H1 (cell line): Measurements from ENCODE around the gene IGF2R. TPM values are rescaled to one million over a fixed set of nuclear protein-coding genes. Genes with fewer than 3 reads are reported as not detected.
"Not testable (repeated sequence)": the region's sequence is repeated elsewhere in the genome, so short reads cannot be mapped to it uniquely, and the experiment has no call there.

Experiments used
- CTCF ChIA-PET: fragments of 300-600 bp; sonication (Branson Sonifier 250); formaldehyde crosslinking; loops from one replicate; lab custom pipeline; 2021; ENCODE audit not compliant: partially characterized antibody; lab: Charles Lee
- POLR2A ChIA-PET: fragments of 300-600 bp; sonication (Branson Sonifier 250); formaldehyde crosslinking; loops from one replicate; lab custom pipeline; 2021; ENCODE audit warnings: inconsistent platforms; ENCODE audit not compliant: partially characterized antibody; lab: Charles Lee
- DNase-seq, 2 experiments: peaks; one replicate each; pipeline versions ENCODE4 v3.0.0 to v3.0.0-alpha.2; 2010 to 2022; ENCODE audit warnings: low spot score in 2 of 2, low read depth in 1 of 2, mixed read lengths in 1 of 2
- FAIRE-seq: peaks from 2 replicates; lab custom pipeline; 2011; peaks lifted over from hg19 to GRCh38; lab: Jason Lieb, UNC
- H2AFZ ChIP-seq: 2 replicates; pipeline ENCODE4 v1.8.1; 2012; ENCODE audit warnings: low read length, inconsistent platforms
- H2AK5ac ChIP-seq: 2 replicates; pipeline ENCODE4 v1.6.1; 2013; ENCODE audit warnings: low read depth, low read length
- H2BK120ac ChIP-seq: replicated peaks from 2 replicates; pipeline ENCODE3; 2013; ENCODE audit warnings: low read depth, low read length, inconsistent platforms
- H2BK12ac ChIP-seq: 2 replicates; pipeline ENCODE4 v1.6.1; 2013; ENCODE audit warnings: low read depth, low read length
- H2BK15ac ChIP-seq: 2 replicates; pipeline ENCODE4 v1.6.1; 2013; ENCODE audit warnings: low read length
- H2BK20ac ChIP-seq: 2 replicates; pipeline ENCODE4 v1.6.1; 2013; ENCODE audit warnings: low read length
- H2BK5ac ChIP-seq: 2 replicates; pipeline ENCODE4 v1.6.1; 2013; ENCODE audit warnings: low read depth, low read length
- H3K14ac ChIP-seq: 2 replicates; pipeline ENCODE4 v1.6.1; 2013; ENCODE audit warnings: inconsistent platforms; ENCODE audit not compliant: insufficient read length
- H3K18ac ChIP-seq: 2 replicates; pipeline ENCODE4 v1.6.1; 2013; ENCODE audit warnings: low read length; ENCODE audit errors: extremely low read depth
- H3K23ac ChIP-seq: 2 replicates; pipeline ENCODE4 v1.6.1; 2013; ENCODE audit warnings: inconsistent platforms; ENCODE audit not compliant: insufficient read length
- H3K23me2 ChIP-seq: 2 replicates; pipeline ENCODE4 v1.6.1; 2013; ENCODE audit warnings: low read depth, low read length
- H3K27ac ChIP-seq: 2 replicates; pipeline ENCODE4 v1.6.1; 2011; ENCODE audit warnings: low read depth, low read length, inconsistent platforms
- H3K27me3 ChIP-seq, 4 experiments: replicated peaks in 1 of 4; 1 replicate in 1 of 4; 2 replicates in 3 of 4; pipeline versions ENCODE4 v1.6.1 to v1.8.1; 2011 to 2013; ENCODE audit warnings: low read length in 3 of 4, mild to moderate bottlenecking in 3 of 4, inconsistent platforms in 2 of 4, mixed read lengths in 2 of 4, moderate library complexity in 1 of 4; ENCODE audit not compliant: control insufficient read depth in 3 of 4, insufficient read depth in 3 of 4; ENCODE audit errors: extremely low read depth in 1 of 4
- H3K36me3 ChIP-seq, 4 experiments: 2 replicates each; pipeline versions ENCODE4 v1.6.1 to v1.8.1; 2011 to 2013; ENCODE audit warnings: mild to moderate bottlenecking in 4 of 4, low read length in 3 of 4, moderate library complexity in 2 of 4, control low read depth in 1 of 4, inconsistent platforms in 1 of 4; ENCODE audit not compliant: insufficient read depth in 4 of 4, control insufficient read depth in 2 of 4
- H3K4ac ChIP-seq: replicated peaks from 2 replicates; pipeline ENCODE3; 2013; ENCODE audit warnings: low read length, low read depth, mixed read lengths, inconsistent platforms; ENCODE audit not compliant: insufficient read length
- H3K4me1 ChIP-seq, 4 experiments: replicated peaks in 1 of 4; 1 replicate in 1 of 4; 2 replicates in 3 of 4; pipeline versions ENCODE4 v1.6.1 to v1.8.1; 2011 to 2013; ENCODE audit warnings: low read length in 3 of 4, inconsistent platforms in 2 of 4, mixed read lengths in 1 of 4; ENCODE audit not compliant: insufficient read depth in 4 of 4, control insufficient read depth in 3 of 4
- H3K4me2 ChIP-seq, 2 experiments: 2 replicates each; pipeline versions ENCODE4 v1.6.1 to v1.8.1; 2011 to 2013; ENCODE audit warnings: low read depth in 2 of 2, low read length in 2 of 2, control low read depth in 1 of 2, inconsistent platforms in 1 of 2, mild to moderate bottlenecking in 1 of 2; ENCODE audit not compliant: insufficient read depth in 1 of 2
- H3K4me3 ChIP-seq, 4 experiments: fragments of 200-600, 300-600 bp in 1 of 4; sonication (generic), shearing (Covaris generic), sonication (Bioruptor Twin) in 1 of 4; 2 replicates each; pipeline versions ENCODE4 v1.5.1 to v1.8.1; 2011 to 2016; ENCODE audit warnings: low read length in 4 of 4, low read depth in 3 of 4, control low read depth in 2 of 4, inconsistent platforms in 2 of 4, mild to moderate bottlenecking in 2 of 4, mixed read lengths in 1 of 4, moderate library complexity in 1 of 4; ENCODE audit not compliant: insufficient read depth in 2 of 4; ENCODE audit errors: extremely low read depth in 1 of 4
- H3K56ac ChIP-seq: replicated peaks from 2 replicates; pipeline ENCODE3; 2013; ENCODE audit warnings: low read depth, mild to moderate bottlenecking, mixed read lengths, low read length, inconsistent platforms; ENCODE audit not compliant: insufficient read length
- H3K79me1 ChIP-seq: 2 replicates; pipeline ENCODE4 v1.6.1; 2013; ENCODE audit warnings: low read depth, low read length, control low read depth
- H3K79me2 ChIP-seq, 2 experiments: 2 replicates each; pipeline versions ENCODE4 v1.6.1 to v1.8.1; 2012 to 2013; ENCODE audit warnings: low read length in 2 of 2, mild to moderate bottlenecking in 2 of 2, inconsistent platforms in 1 of 2; ENCODE audit not compliant: insufficient read depth in 2 of 2, control insufficient read depth in 1 of 2
- H3K9ac ChIP-seq, 4 experiments: replicated peaks in 1 of 4; 1 replicate in 1 of 4; 2 replicates in 3 of 4; pipeline versions ENCODE4 v1.6.1 to v1.8.1; 2011 to 2013; ENCODE audit warnings: low read depth in 3 of 4, low read length in 3 of 4, control low read depth in 2 of 4, mild to moderate bottlenecking in 2 of 4, moderate library complexity in 2 of 4, inconsistent platforms in 1 of 4; ENCODE audit errors: extremely low read depth in 1 of 4
- H3K9me3 ChIP-seq, 2 experiments: 2 replicates each; pipeline versions ENCODE4 v1.6.1 to v1.8.1; 2012 to 2013; ENCODE audit warnings: mild to moderate bottlenecking in 2 of 2, moderate library complexity in 2 of 2, control low read depth in 1 of 2, inconsistent platforms in 1 of 2, low read depth in 1 of 2, low read length in 1 of 2, mixed read lengths in 1 of 2; ENCODE audit not compliant: insufficient read depth in 2 of 2
- H4K20me1 ChIP-seq, 2 experiments: replicated peaks in 1 of 2; 2 replicates each; pipeline versions ENCODE3 to v1.8.1; 2011 to 2013; ENCODE audit warnings: inconsistent platforms in 2 of 2, low read length in 2 of 2, mild to moderate bottlenecking in 1 of 2; ENCODE audit not compliant: insufficient read depth in 2 of 2, control insufficient read depth in 1 of 2
- H4K5ac ChIP-seq: 2 replicates; pipeline ENCODE4 v1.6.1; 2013; ENCODE audit warnings: low read length, low read depth, mixed read lengths, inconsistent platforms; ENCODE audit not compliant: insufficient read length
- H4K8ac ChIP-seq: 2 replicates; pipeline ENCODE4 v1.8.0; 2013; ENCODE audit warnings: mild to moderate bottlenecking, moderate library complexity, low read length, inconsistent platforms; ENCODE audit not compliant: insufficient read depth; ENCODE audit errors: extremely low read depth
- H4K91ac ChIP-seq: replicated peaks from 2 replicates; pipeline ENCODE3; 2013; ENCODE audit warnings: low read length, mixed read lengths, inconsistent platforms; ENCODE audit not compliant: insufficient read length
- WGBS, 2 experiments: shearing (Covaris generic) in 1 of 2; methylation state at CpG; one replicate each; pipeline versions ENCODE4 v1.1.6 to v1.1.7; 2013 to 2015; ENCODE audit warnings: low lambda C conversion rate in 2 of 2, mixed read lengths in 2 of 2, inconsistent platforms in 1 of 2, low coverage in 1 of 2, missing lambda C conversion rate in 1 of 2; ENCODE audit not compliant: insufficient replicate concordance in 2 of 2, insufficient coverage in 1 of 2, insufficient read length in 1 of 2; ENCODE audit errors: extremely low coverage in 1 of 2, missing lambda C conversion rate in 1 of 2; 5-methylcytosine and 5-hydroxymethylcytosine counted together
- polyA plus RNA-seq, 7 experiments: library from polyadenylated mRNA; depleted of rRNA in 3 of 7; stranded (reverse) in 5 of 7; unstranded in 2 of 7; fragments of >200 nt in 5 of 7; fragments of 200-250 nt in 2 of 7; gene quantifications; 1 replicate in 5 of 7; 2 replicates in 1 of 7; 4 replicates in 1 of 7; pipeline versions ENCODE4 v1.2.1 to v1.2.3, GENCODE V29; 2011 to 2013; ENCODE audit warnings: missing spikeins in 2 of 7, mixed read lengths in 2 of 7
- total RNA-seq: library from RNA; stranded (reverse); fragmentation: NEBNext Ultra II Directional; extraction: Animal tissue kit (Norgen Biotek cat#: 25700); gene quantifications from 2 replicates; pipeline ENCODE4 v1.2.1, GENCODE V29; 2021

IGF2R gene
- total and polyA plus RNA-seq, 2 of the 8 experiments (the other 6 are each of a cell fraction or from before 2014, with no cell fraction given): 20.6 to 74.1 TPM

GRCh38 chr6:160114536-160114935 is 145.7 kb downstream of the IGF2R start:
- H3K27ac ChIP-seq, H3K56ac ChIP-seq, H3K9ac ChIP-seq, H4K5ac ChIP-seq, FAIRE-seq, H3K4me3 ChIP-seq, H4K91ac ChIP-seq, H2BK12ac ChIP-seq, H3K4ac ChIP-seq, H3K4me1 ChIP-seq, H2BK120ac ChIP-seq, H2BK15ac ChIP-seq, H3K4me2 ChIP-seq, H3K79me1 ChIP-seq, H3K36me3 ChIP-seq, H2AFZ ChIP-seq, H4K20me1 ChIP-seq, DNase-seq, H2BK20ac ChIP-seq, POLR2A ChIA-PET, H4K8ac ChIP-seq, H3K23me2 ChIP-seq, H2AK5ac ChIP-seq, H3K79me2 ChIP-seq, H3K23ac ChIP-seq, H3K18ac ChIP-seq, H3K27me3 ChIP-seq, H2BK5ac ChIP-seq, H3K14ac ChIP-seq: not testable (repeated sequence)
- peaks cover 0 to 13% of the 10 kb centered on the region in 2 experiments; a peak in 2 of 4 replicates for H3K9me3 ChIP-seq
- 94% methylated on average over 3 of the region's 29 CpGs; no CpG with 5 or more reads in 1 of the 2 experiments for WGBS, 2 experiments
- CTCF ChIA-PET: interaction anchor here (1.9 to 2.8 kb wide), 2 partner anchors 10 to 341 kb away, joined by 5 to 10 read pairs; no protein-coding TSS in a partner anchor
